GM19328 (cell line): ENCODE measurements around the gene CLCF1.

Source experiments
- ATAC-seq: cut with Tn5 transposase; IDR thresholded peaks from one replicate; pipeline ENCODE4 v1.9.1; 2021; ENCODE audit warnings: mild to moderate bottlenecking, moderate library complexity; ENCODE audit not compliant: unreplicated experiment

CLCF1 gene

DNA sequence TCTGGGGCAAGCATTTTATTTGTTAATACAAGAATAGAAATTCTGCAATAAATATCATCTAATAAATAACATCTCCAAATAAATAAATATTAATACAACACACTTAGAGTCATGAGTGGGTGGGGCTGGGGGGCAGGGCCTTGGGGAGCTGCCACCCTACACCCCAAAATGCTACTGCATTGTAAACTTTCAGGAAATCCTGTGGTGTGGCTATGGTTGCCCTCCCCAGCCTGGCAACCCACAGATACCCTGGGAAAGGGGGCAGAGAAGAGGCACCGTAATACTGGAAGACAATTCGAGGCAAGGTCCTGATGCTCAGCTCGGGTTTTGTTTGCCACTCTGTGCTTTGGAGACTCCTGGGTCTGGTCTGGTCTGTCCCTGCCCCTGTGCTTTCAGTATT, 9.2 kb downstream of the CLCF1 start:
- no peak for ATAC-seq

DNA sequence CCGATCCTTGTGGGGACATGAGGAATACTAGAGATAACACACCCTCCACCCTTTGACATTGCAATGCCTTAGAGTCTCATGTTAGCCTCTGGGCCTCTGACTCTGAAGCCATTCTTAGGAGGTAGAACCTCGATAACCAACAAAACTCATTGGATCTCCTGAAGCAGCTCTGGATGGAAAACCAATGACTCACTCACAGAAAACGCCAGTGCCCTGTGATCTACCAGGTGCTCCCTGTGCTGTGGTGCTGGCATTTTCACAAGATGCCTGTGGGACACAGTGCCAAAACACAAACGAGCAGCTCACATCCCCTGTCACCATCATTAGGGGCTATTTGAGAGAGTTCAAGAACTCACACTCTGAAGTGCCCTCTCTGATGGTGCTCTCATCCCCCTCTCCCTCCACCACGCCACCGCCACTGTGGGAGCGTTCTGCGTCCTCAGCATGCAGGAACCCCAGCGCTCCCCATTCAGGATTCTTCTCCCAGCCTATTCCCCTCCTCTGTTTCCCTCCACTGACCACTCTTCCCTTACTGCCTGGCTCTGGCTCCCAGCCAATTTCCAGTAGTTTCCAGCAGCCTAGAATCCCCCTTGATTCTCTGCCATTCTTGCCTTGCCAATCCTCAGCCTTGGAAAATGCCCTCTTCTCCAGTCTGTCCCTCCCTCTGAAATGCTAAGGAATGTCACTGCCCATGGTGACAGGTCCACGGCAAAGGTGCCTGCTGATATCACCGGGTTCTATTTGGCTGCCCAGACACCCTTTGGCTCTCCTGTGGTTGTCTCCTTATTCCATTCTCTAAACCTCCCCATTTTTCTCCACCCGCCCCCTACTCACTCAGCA, 15.3 kb downstream of the CLCF1 start:
- no peak for ATAC-seq

DNA sequence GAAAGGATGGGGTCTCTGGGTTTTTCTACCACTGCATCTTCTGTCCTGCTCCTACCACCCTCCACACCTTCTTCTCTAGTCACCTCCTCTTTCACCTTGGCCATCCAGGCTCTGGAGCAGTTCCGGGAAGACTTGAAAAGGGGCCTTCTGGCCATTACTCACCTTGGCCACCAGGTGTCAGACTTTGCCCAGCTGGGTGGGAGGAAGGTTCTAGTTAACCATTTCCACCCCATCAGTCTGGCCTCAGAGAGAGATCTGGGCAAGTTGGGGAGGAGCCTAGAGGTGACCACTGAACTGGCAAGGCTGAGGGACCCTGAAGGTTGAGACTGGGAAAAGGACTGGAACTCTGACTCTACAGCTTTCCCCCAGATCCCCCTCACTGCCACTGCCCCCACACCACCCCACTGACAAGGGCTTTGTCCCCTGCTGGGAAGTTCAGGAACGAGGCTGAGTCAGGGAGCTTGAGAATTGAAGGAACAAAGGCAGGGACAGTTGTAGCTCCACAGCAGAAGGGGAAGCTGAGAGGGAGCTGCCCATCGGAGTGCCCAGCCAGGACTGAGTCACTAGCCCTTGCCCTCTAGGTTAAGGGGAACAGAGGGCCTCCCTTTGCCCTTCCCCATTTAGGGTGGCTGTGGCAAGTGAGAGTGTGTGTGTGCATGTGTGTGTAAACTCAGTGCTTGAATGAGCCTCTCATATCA, 16.4 kb downstream of the CLCF1 start:
- no peak for ATAC-seq

DNA sequence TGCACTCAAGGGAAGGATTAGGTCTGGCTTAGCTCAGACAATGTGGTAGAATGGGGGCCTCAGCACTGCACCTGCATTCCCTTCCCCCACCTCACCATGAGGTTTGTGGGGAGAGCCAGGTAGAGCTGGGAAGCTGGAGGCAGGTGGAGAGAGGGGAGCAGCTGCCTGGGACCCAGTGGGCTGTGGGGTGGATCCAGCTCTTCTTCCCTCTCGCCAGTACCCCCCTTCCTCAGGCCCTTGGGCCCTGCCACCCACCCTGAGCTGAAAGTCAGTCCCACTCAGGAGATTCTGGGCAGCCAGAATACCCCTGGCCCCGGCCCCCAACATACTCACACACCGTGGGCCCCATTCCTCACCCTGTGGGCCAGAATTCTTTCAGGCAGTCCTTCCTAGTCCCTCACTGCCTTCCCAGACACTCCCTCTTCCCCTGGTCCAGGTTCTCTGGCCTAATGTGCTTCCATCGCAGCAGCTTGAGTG, 17.0 kb downstream of the CLCF1 start:
- ATAC-seq = no peak

DNA sequence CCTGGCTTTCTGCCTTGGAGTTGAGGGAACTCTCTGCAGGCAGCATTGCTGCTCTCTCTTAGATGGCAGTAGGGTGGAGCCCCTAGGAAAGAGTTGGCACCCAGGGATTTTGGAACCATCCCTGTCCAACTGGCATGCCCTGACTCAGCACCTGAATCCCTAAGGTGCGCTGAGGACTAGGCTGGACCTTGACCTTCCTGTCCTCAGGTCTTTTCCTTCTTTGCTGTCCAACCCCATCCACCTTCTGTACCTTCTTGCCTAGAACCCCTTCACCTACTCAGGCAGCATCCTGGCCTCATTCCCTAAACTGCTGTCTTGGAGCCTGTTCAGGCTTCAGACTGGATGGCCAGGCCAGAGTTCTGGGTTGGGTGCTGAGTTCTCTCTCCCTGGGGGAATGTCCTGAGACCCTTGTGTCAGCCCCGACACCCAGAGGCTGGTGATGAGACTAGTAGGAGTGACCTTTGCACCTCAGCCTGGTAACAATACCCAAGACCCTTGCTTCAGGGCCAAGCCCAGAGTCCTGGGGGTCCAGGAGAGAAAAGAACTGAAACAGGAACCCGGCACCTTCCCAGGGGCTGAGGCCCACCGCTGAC, 17.5 kb downstream of the CLCF1 start:
- no peak for ATAC-seq

DNA sequence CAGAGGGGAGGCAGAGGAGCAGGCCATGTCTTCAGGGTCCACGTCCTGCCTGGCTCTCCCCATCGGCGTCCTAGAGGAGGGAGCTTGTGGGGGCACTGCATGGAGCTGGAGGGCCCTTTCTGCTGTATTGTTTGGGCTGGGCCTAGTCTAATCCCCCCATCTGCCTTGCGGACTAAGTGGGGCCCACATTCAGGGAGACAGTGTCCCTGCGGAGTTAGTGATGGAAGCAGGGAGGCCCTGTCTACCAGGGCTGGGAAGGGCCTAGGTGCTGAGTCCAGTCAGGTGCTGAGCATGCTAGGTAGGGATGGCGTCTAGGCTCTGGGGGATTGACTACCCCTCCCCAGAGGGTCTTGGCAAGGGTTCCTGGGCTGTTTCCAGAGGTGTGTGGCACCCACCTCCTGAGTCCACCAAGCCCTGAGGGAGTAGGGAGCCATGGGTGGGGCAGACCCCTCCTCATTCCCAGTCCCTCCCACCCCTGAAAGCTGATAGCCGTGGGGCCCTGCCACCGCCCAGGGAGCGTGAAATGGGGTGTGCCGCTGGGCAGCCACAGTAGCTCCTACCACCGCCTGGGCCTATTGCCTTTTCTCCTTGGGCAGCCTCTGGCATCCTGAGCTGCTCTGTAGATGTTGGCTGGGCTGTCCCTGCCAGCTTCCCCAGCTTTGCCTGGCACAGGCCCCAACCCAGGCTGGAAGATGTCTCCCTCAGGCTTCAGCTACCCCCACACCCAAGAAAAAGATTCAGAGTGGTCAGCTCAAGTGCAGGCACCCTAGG, 18.2 kb downstream of the CLCF1 start:
- no peak for ATAC-seq

DNA sequence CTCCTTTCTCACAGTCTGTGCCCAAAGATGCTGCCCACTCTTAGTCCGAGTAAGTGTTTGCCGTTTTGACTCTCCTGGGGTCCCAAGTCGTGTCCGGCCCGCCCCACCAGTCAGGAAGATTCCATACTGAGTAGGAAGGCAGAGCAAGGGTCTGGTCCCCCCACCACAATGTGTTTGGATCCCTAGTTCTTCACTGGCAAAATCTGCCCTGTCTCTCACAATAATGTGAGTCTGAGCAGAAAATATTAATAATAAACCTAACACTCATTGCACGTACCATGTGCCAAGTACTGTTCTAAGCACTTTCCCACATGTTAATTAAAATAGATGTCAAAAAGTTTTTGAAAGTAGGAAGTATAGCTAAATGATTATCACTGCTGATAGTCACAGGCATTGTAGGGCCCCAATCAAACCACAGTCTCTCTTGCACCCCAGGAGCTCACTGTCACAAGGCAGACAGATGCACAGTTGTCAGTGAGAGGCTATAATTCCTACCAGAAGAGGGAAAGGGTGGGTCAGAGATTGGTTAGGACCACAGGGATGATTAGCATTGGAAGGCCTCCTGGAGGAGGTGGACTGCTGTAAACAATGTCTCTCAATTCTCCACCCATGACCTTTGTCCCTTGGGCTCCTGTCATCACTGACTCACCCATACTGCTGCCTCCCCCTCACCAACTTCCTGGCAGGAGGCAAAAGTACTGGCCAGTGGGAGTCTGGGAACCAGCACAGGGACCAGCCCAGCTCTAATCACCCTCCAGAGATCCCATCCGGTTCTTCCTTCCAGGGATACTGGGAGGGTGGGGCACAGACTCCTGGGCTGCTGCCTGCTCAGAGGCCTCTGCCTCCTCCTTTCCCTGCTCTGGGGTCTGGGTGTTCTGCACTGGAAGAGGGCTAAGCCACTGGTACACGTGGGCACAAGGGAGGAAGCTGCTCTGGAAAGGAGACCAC, 19.0 kb downstream of the CLCF1 start:
- no peak for ATAC-seq

DNA sequence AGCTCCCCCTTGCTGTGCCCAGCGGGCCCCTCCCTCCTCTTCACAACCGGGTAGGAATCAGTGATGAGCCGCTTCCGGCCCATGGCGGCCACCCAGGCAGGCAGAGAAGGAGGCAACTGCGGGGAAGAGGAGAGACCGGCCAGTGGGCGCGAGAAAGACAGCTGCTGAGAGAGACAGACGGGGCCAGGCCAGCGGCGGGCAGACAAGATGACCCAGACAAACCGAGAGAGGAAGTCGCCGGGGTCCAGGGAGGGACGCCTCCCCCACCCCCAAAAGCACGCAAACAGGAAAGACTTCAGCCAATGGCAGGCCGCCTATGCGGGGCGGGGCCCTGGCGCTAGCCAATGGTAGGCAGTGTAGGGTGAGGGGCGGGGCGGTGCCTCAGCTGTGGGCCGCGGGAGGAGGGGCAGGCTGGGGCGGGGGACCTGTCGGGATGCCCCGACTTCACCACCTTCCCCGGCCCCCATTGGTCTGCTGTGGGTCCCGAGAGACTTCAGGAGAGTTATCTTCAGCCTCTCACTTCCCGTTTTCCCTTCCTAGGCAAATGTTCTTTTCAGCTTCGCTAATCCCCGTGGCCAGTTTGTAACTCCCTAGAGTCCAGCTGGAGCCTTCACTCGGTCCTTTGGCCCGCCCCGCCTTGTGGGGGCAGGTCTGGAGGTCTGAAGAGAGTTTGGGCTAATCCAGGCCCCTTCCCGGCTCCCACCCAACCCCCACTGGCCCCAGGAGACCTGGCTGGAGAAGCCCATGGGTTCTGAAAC, 19.9 kb downstream of the CLCF1 start, which contains the start of gene POLD4:
POLD4 (minus strand) TSS at position 230 of the 758 bp plus-strand sequence; CDS start at position 83, 147 bp downstream.
- peak; percentile 72 for ATAC-seq

DNA sequence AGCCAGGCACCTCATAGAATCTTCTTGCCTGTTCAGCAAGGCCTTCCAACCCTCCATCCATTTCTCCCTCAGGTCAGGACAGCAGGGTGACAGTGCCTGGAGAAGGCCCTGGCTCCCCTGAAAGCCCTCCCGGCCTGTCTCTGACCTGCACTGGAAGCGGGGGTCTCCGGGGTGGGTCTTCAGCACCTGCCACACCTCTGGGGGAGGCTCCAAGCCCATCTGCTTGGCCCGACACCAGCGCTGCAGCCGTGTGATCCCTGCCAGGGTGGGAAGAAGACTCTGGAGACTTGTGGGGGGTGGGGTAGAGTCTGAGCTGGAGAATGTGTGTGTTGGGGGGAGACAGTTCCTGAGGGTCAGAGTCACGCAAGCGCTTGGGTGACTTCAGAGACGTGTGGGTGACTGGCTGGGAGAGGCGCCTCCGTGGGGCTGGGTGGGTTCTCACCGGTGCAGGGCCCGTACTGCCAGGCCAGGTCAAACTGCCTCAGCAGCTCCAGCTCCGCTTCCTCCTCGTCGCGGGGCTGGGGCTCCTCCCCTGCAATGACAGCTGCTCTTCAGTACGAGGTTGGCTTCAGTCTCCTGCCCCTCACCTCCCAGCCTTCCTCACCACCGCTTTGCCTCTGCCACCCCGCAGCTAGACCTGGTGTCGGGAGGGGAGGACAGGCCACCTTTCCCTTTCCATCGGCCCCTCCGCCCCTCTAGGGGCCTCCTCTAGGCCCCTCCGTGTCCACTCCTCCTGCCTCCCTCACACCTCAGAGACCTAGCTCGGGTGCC, 20.7 kb downstream of the CLCF1 start:
- peak; percentile 5 for ATAC-seq

DNA sequence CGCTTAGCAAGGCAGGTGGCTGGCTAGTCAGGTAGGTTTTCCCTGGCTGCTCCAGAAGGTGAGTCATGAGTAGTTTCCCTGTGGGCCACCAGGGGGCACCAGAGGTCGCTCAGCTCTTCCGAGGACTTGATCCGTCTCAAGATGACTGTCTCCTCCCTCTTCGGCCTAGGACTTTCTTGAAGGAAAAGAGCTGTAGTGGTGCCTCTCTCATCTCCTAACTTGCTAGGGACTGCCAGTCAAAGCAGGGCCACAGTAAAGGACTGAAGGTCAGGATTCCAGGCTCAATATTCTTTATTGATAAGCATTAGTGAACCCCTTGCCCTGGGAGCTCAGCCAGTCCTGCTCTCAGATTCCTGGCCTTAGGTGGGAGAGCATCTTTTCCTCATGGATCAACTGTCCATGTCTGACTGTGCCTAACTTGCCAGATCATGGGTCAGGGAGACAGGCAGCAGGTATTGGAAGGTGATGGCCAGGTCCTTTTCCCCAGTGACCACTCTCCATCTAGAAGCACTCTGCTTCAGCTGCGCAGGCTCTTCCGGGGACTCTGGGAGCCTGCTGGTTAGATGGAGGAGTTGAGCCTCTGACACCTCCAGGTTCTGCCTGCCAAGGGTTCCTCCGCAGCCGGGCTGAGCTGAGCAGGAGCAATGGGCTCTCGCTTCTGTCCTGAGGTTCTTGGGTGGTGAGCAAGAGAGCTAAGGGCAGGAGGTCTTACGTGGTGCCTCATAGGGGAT, 22.0 kb downstream of the CLCF1 start:
- no peak for ATAC-seq

DNA sequence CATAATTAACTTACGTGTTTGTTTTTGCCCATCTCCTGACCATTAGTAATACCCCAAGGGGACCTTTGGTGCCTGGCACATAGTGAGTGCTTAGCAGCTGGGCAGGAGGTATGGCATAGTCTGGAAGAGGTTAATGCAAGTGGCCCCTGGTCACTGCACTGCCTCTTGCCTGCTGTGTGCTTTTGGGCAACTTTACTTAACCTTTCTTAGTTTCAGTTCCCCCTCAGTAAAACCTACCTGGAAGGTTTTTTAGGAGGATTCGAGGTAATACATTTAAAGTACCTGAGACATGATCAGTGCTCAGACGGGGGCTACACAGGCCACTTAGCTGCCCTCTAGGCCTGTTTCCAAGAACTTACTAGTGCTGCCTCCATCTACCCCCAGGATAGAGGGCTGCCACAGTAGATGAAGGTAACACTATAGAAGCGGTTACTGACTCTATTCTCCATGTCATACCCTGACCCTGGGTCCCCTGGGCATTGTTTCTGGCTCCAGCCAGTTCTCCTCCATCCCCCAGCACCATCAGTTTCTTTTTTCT, 23.4 kb downstream of the CLCF1 start:
- ATAC-seq = no peak

DNA sequence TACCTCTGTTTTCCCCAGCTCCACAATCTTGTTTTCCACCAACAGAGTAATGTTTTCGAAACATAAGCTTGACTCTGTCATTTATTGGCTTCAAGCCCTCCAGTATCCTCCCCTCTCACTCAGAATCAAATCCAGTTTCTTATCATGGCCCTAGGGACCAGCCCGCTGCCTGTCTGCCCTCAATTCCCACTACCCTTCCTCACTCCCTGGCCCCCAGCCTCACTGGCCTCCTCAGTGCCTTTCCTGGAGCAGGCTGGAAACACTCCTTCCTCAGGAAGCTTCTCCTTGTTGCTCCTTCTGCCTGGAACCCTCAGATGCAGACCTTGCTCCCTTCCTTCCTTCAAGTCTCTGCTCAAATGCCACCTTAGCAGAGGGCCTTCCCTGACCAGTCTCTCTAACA, 23.9 kb downstream of the CLCF1 start:
- no peak for ATAC-seq

DNA sequence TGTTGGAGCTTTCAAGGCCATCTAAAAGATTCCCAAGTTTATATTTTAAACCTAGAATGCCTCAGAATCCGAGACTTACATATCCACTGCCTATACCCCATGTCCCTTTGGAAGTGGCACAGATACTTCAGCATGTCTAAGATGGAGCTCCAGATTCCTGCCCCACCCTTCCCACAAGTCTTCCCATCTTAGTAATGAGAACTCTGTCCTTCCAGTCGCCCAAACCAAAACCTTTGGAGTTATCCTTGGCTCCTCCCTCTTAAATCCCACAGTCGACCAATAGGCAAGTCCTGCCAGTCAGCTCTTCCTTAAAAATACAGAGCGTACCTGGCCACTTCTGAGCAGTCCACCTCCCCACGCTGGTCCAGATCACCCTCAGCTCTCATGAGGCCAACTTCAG, 24.4 kb downstream of the CLCF1 start:
- no peak for ATAC-seq

DNA sequence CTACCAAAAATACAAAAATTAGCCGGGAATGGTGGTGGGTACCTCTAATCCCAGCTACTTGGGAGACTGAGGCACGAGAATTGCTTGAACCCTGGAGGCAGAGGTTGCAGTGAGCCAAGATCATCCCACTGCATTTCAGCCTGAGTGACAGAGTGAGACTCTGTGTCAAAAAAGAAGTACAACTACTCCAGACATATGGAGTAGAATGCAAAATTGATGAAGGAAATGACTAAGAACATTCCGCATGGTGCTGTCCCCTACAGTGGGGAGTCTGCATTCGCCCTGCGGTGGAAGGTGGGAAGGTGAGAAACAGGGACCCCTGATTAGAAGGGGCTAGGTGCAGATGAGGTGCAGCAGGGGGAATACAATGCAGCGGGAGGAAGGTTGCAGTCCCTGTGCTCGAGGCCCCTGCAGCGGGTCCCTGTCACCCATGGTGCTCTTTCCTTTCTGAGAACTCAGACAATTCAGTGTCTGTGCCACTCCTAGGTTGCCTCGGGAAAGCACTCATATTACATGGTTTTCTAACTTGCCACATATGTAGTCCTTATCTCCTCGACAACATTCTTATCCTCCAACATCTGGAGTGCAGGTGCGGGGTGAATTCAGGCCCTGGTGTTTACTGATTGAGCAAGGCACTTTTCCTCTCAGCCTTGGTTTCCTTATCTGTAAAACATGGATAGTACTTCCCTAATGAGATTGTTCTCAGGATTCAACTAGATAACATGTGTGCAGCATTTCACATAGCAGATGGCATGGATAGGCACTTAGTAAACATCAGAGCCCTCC, 25.2 kb downstream of the CLCF1 start:
- ATAC-seq = no peak

DNA sequence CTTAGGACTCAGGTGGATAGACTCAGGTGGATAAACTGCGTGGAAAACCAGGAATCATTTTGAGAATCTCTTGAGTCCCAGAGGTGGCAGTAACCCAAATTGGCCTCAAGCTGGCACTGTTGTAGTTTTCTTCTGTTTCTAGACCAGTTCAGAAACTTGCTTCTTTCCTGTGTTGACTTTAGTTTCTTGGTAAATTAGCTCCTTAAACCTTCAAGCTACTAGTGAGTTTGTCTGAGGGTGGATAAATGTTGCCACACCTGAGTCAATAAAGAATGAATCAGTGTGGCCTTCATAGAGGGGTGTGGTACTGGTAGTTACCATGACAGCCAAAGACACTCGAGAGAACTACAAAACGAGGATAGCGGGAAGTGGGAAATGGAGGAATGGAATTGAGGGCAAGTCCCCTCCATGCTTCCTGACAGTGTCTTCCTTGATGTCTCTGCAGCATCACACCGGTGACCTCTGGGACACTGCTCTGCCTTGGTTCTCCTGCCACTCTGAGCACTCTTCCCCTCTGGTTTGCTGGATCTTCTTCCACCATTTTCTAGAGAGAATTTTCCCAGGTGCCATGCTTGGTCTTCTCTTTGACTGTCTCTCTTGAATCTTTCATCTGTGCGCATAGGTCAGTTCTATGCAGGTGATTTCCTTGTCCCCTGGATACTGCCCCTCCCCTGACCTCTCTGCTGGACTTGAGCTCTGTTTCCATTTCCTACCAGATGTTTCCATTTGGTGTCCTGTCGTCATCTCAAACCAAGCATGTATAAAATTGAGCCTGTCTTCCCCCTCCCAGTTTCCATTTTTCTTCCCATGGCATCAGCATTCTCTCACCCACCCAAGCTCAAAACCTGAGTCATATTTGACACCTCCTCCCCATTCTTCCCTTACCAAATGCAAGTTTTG, 27.2 kb downstream of the CLCF1 start:
- no peak for ATAC-seq
